ENCODE results near the gene PARP12.

DNA sequence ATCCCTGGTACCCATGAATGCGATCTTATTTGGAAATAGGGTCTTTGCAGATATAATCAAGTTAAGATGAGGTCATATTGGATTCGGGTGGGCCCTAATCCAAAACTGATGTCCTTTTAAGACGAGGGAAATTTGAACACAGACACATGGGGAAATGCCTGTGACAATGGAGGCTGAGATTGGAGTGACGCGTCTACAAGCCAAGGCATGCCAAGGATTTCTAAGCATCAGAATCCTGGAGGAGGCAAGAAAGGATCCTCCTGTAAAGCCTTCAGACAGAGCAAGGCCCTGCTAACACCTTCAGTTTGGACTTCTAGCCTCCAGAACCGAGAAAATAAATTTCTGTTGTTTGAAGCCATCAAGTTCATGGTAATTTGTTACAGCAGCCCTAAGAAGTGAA, 18.5 kb downstream of the PARP12 start:
- TF ChIP-seq, protein P1, sequence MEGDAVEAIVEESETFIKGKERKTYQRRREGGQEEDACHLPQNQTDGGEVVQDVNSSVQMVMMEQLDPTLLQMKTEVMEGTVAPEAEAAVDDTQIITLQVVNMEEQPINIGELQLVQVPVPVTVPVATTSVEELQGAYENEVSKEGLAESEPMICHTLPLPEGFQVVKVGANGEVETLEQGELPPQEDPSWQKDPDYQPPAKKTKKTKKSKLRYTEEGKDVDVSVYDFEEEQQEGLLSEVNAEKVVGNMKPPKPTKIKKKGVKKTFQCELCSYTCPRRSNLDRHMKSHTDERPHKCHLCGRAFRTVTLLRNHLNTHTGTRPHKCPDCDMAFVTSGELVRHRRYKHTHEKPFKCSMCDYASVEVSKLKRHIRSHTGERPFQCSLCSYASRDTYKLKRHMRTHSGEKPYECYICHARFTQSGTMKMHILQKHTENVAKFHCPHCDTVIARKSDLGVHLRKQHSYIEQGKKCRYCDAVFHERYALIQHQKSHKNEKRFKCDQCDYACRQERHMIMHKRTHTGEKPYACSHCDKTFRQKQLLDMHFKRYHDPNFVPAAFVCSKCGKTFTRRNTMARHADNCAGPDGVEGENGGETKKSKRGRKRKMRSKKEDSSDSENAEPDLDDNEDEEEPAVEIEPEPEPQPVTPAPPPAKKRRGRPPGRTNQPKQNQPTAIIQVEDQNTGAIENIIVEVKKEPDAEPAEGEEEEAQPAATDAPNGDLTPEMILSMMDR (IDR thresholded peaks at IDR 0.05 in 8 of 11, conservative IDR thresholded peaks at IDR 0.05 in 3 of 11) = no peak
- TF ChIP-seq POLR2A (IDR thresholded peaks at IDR 0.05) = no peak
- no peak for TF ChIP-seq POLR2AphosphoS5 (IDR thresholded peaks at IDR 0.05)
